ENCODE results near the gene ARL17B.
A peak's percentile ranks its signal among the peaks of the same experiment; 100 is the strongest.
"Not testable (repeated sequence)": the region's sequence is repeated elsewhere in the genome, so short reads cannot be mapped to it uniquely, and the experiment has no call there.

The ARL17B gene

GRCh38 chr17:46249153-46249552, 112.4 kb downstream of the ARL17B start:
- DNase-seq (ENCODE audit: low read depth), result not testable (repeated sequence)

DNA sequence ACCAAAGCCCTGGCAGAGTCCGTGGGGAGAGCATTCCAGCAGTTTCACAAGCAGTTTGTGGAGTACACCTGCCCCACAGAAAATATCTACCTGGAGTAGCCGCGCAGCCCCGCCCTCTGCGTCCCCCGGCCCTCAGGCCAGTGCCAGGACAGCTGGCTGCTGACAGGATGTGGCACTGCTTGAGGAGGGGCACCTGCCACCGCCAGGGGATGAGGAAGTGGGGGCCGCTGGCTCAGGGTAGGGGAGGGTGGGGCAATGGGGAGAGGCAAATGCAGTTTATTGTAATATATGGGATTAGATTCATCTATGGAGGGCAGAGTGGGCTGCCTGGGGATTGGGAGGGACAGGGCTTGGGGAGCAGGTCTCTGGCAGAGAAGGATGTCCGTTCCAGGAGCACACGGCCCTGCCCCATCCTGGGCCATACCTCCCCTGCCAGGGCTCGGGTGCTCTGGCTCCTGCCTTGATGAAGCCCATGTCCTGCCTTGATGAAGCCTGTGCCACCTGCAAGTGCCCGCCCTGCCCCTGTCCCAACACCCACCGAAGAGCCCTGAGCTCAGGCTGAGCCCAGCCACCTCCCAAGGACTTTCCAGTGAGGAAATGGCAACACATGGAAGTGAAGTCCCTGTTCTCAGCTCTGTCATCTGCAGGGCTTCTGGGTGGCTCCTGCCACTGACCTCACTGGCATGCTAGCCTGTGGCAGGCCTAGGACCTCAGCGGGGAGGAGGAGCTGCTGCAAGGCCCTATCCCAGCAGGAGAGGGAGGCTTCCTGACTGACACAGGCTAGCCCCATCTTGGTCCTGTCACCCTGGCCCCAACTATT, 116.4 kb downstream of the ARL17B start:
- DNase-seq (ENCODE audit: low read depth), result not testable (repeated sequence)

- DNase-seq (ENCODE audit: low read depth), result not testable (repeated sequence)
Observed at GRCh38 chr17:46244339-46244913, 117.1 kb downstream of the ARL17B start.

GRCh38 chr17:46243928-46244327, 117.6 kb downstream of the ARL17B start:
- DNase-seq (ENCODE audit: low read depth), result not testable (repeated sequence)

GRCh38 chr17:46243505-46243904, 118.1 kb downstream of the ARL17B start:
- not testable (repeated sequence) for DNase-seq (ENCODE audit: low read depth)

- DNase-seq (ENCODE audit: low read depth), result not testable (repeated sequence)
Observed at GRCh38 chr17:46231359-46231758, 130.2 kb downstream of the ARL17B start.

- peak; percentile 71 for DNase-seq (ENCODE audit: low read depth)
Observed at GRCh38 chr17:46225274-46225794, 136.2 kb downstream of the ARL17B start.

- DNase-seq (ENCODE audit: low read depth), result not testable (repeated sequence)
Observed at GRCh38 chr17:46224864-46225263, 136.7 kb downstream of the ARL17B start.

All from non-pigmented ciliary epithelial cell (primary cell).